HCT116 (cell line): ENCODE measurements around the gene PPP6C. TPM values are rescaled to one million over a fixed set of nuclear protein-coding genes. Genes with fewer than 3 reads are reported as not detected.

Experiments
- ATAC-seq: fragments of 200-7000 bp; cut with Tn5 transposase; 2 replicates; pipeline ENCODE4 v1.9.1; 2020; ENCODE audit warnings: mild to moderate bottlenecking, moderate library complexity
- Bru-seq: library from RNA; stranded (reverse); fragments of 400-500 nt; gene quantifications from one replicate; lab custom pipeline; 2021; lab: Mats Ljungman, UMichigan
- BruChase-seq, 2 experiments: library from RNA; stranded (reverse); fragments of 400-500 nt; gene quantifications; one replicate each; lab custom pipeline; 2021; lab: Mats Ljungman, UMichigan
- BruUV-seq: library from RNA; stranded (reverse); fragments of 400-500 nt; replicated peaks from 2 replicates; lab custom pipeline; 2021; lab: Mats Ljungman, UMichigan
- CTCF ChIA-PET: fragments of 300-600 bp; sonication (Branson Sonifier 250); formaldehyde crosslinking; loops from one replicate; lab custom pipeline; 2021; ENCODE audit warnings: antibody characterized with exemption; lab: Charles Lee
- POLR2A ChIA-PET: fragments of 300-600, 350-600 bp; sonication (Branson Sonifier 250); formaldehyde crosslinking; loops from one replicate; lab custom pipeline; 2021; ENCODE audit warnings: antibody characterized with exemption; lab: Charles Lee
- RAD21 ChIA-PET, 2 experiments: fragments of 300-600 bp; sonication (Branson Sonifier 250); formaldehyde crosslinking; loops; one replicate each; lab custom pipeline; 2023; ENCODE audit warnings: low total read pairs in 2 of 2; ENCODE audit not compliant: uncharacterized antibody in 2 of 2, unreplicated experiment in 2 of 2, low non-redundant PET in 1 of 2; lab: Charles Lee
- DNase-seq: peaks from one replicate; pipeline ENCODE4 v3.0.0-alpha.2; 2010; ENCODE audit warnings: low read depth, low spot score
- H2AFZ ChIP-seq: fragments of 200-600 bp; shearing (Covaris generic), sonication (generic); 2 replicates; pipeline ENCODE4 v1.6.1; 2017; ENCODE audit warnings: low read depth, mixed run types, mixed read lengths, antibody characterized with exemption, low read length; ENCODE audit not compliant: poor library complexity, severe bottlenecking
- H3K27ac ChIP-seq: 2 replicates; pipeline ENCODE4 v1.5.1; 2012; ENCODE audit warnings: low read depth, low read length
- H3K27me3 ChIP-seq: fragments of 200-600 bp; sonication (generic); 2 replicates; pipeline ENCODE4 v1.6.1; 2016; ENCODE audit warnings: mixed run types, low read length, mixed read lengths; ENCODE audit not compliant: insufficient read depth
- H3K36me3 ChIP-seq, 2 experiments: fragments of 200-500 bp in 1 of 2; fragments of 200-600 bp in 1 of 2; sonication (Bioruptor generic) in 1 of 2; sonication (generic) in 1 of 2; 2 replicates each; pipeline versions ENCODE4 v1.5.1 to v1.6.1; 2014 to 2016; ENCODE audit warnings: low read length in 2 of 2, inconsistent platforms in 1 of 2, mixed read lengths in 1 of 2, mixed run types in 1 of 2; ENCODE audit not compliant: insufficient read depth in 2 of 2, control insufficient read depth in 1 of 2
- H3K4me1 ChIP-seq, 2 experiments: fragments of 200-600 bp in 1 of 2; sonication (generic) in 1 of 2; 2 replicates each; pipeline versions ENCODE4 v1.5.1 to v1.6.1; 2012 to 2017; ENCODE audit warnings: low read length in 2 of 2, inconsistent platforms in 1 of 2, mild to moderate bottlenecking in 1 of 2, mixed read lengths in 1 of 2, mixed run types in 1 of 2, moderate library complexity in 1 of 2; ENCODE audit not compliant: insufficient read depth in 2 of 2, control insufficient read depth in 1 of 2
- H3K4me2 ChIP-seq: fragments of 200-600 bp; sonication (generic); 2 replicates; pipeline ENCODE4 v1.6.1; 2017; ENCODE audit warnings: mixed run types, low read length, mixed read lengths
- H3K4me3 ChIP-seq, 2 experiments: fragments of 200-600 bp in 1 of 2; sonication (generic) in 1 of 2; replicated peaks in 1 of 2; 2 replicates each; pipeline ENCODE4 v1.5.1; 2011 to 2016; ENCODE audit warnings: low read length in 2 of 2, control low read depth in 1 of 2, low read depth in 1 of 2, mild to moderate bottlenecking in 1 of 2, mixed read lengths in 1 of 2, mixed run types in 1 of 2
- H3K79me2 ChIP-seq: fragments of 200-600 bp; sonication (generic); 2 replicates; pipeline ENCODE4 v1.6.1; 2017; ENCODE audit warnings: mild to moderate bottlenecking, mixed run types, low read length, moderate library complexity, mixed read lengths; ENCODE audit not compliant: insufficient read depth
- H3K9ac ChIP-seq: fragments of 200-600 bp; sonication (generic); 2 replicates; pipeline ENCODE4 v1.6.1; 2016; ENCODE audit warnings: low read length, mixed read lengths
- H3K9me2 ChIP-seq: fragments of 200-600 bp; sonication (generic), shearing (Covaris generic); 2 replicates; pipeline ENCODE4 v1.6.1; 2017; ENCODE audit warnings: mixed run types, mild to moderate bottlenecking, moderate library complexity; ENCODE audit not compliant: insufficient read depth
- H3K9me3 ChIP-seq, 2 experiments: fragments of 200-500 bp in 1 of 2; fragments of 200-600 bp in 1 of 2; sonication (Bioruptor generic) in 1 of 2; sonication (generic) in 1 of 2; 2 replicates each; pipeline ENCODE4 v1.6.1; 2014 to 2017; ENCODE audit warnings: low read length in 2 of 2, mixed read lengths in 2 of 2, inconsistent platforms in 1 of 2, low read depth in 1 of 2, mild to moderate bottlenecking in 1 of 2, mixed run types in 1 of 2, moderate library complexity in 1 of 2; ENCODE audit not compliant: control insufficient read depth in 1 of 2, insufficient read depth in 1 of 2
- H4K20me1 ChIP-seq: fragments of 200-600 bp; sonication (generic), shearing (Covaris generic); 2 replicates; pipeline ENCODE4 v1.6.1; 2017; ENCODE audit warnings: mixed run types, mild to moderate bottlenecking, moderate library complexity; ENCODE audit not compliant: insufficient read depth
- ATF3 ChIP-seq: IDR thresholded peaks from 2 replicates; pipeline ENCODE4 v1.6.1; 2012
- CBX3 ChIP-seq: IDR thresholded peaks from 2 replicates; pipeline ENCODE4 v1.6.1; 2012; ENCODE audit warnings: low read depth
- CEBPB ChIP-seq: IDR thresholded peaks from 2 replicates; pipeline ENCODE4 v1.6.1; 2012; ENCODE audit warnings: low read depth
- CTCF ChIP-seq, 3 experiments: fragments of 200-600 bp in 1 of 3; sonication (generic) in 1 of 3; IDR thresholded peaks in 2 of 3; conservative IDR thresholded peaks in 1 of 3; 2 replicates each; pipeline ENCODE4 v1.5.1; 2012 to 2017; ENCODE audit warnings: low read depth in 2 of 3, low read length in 2 of 3, antibody characterized with exemption in 1 of 3, borderline replicate concordance in 1 of 3, control low read depth in 1 of 3, mild to moderate bottlenecking in 1 of 3, mixed read lengths in 1 of 3, mixed run types in 1 of 3, moderate library complexity in 1 of 3; ENCODE audit not compliant: insufficient read depth in 1 of 3
- EGR1 ChIP-seq: IDR thresholded peaks from 2 replicates; pipeline ENCODE4 v1.6.1; 2012; ENCODE audit warnings: low read depth
- ELF1 ChIP-seq: IDR thresholded peaks from 2 replicates; pipeline ENCODE4 v1.6.1; 2012; ENCODE audit warnings: low read depth, borderline replicate concordance
- EZH2phosphoT487 ChIP-seq: fragments of 200-600 bp; IDR thresholded peaks from 2 replicates; pipeline ENCODE4 v1.6.1; 2018; ENCODE audit warnings: antibody characterized with exemption, borderline replicate concordance
- FOSL1 ChIP-seq: IDR thresholded peaks from 2 replicates; pipeline ENCODE4 v1.6.1; 2012; ENCODE audit warnings: low read depth
- JUND ChIP-seq: IDR thresholded peaks from 2 replicates; pipeline ENCODE4 v1.6.1; 2012
- MAX ChIP-seq: IDR thresholded peaks from 2 replicates; pipeline ENCODE4 v1.6.1; 2012
- POLR2A ChIP-seq: IDR thresholded peaks from 2 replicates; pipeline ENCODE4 v1.7.0; 2011; ENCODE audit warnings: borderline replicate concordance; ENCODE audit not compliant: insufficient read depth, insufficient read length; ENCODE audit errors: extremely low read depth
- RAD21 ChIP-seq: IDR thresholded peaks from 2 replicates; pipeline ENCODE4 v1.6.1; 2012; ENCODE audit warnings: low read depth, mild to moderate bottlenecking
- SIN3A ChIP-seq: IDR thresholded peaks from 2 replicates; pipeline ENCODE4 v1.6.1; 2012; ENCODE audit warnings: low read depth
- SP1 ChIP-seq: IDR thresholded peaks from 2 replicates; pipeline ENCODE4 v1.6.1; 2012; ENCODE audit warnings: low read depth
- SRF ChIP-seq: IDR thresholded peaks from 2 replicates; pipeline ENCODE4 v1.6.1; 2012; ENCODE audit warnings: low read depth
- TCF7L2 ChIP-seq: IDR thresholded peaks from 2 replicates; pipeline ENCODE4 v1.7.0; 2011; ENCODE audit warnings: borderline replicate concordance, inconsistent platforms; ENCODE audit not compliant: insufficient read depth, insufficient read length; ENCODE audit errors: extremely low read depth
- ZBTB33 ChIP-seq: IDR thresholded peaks from 2 replicates; pipeline ENCODE4 v1.6.1; 2011; ENCODE audit warnings: mild to moderate bottlenecking, low read length, moderate library complexity; ENCODE audit not compliant: insufficient replicate concordance; ENCODE audit errors: extremely low read depth
- ZFX ChIP-seq: fragments of 450-650 bp; IDR thresholded peaks from 2 replicates; pipeline ENCODE4 v1.6.1; 2017
- ZNF274 ChIP-seq: fragments of 200-500 bp; sonication (Bioruptor generic); IDR thresholded peaks from 2 replicates; pipeline ENCODE4 v1.6.1; 2014; ENCODE audit warnings: mild to moderate bottlenecking, low read depth, low read length, inconsistent platforms
- intact Hi-C: fragments of 100-400 bp; cut with micrococcal nuclease; formaldehyde crosslinking; loops from 2 replicates; pipeline ENCODE4 v1.10.0; 2022
- long read RNA-seq: library from polyadenylated mRNA; unstranded; transcript quantifications from one replicate; pipeline ENCODE4 v2.0.0, GENCODE V29; 2021; ENCODE audit not compliant: unreplicated experiment
- polyA plus RNA-seq: library from polyadenylated mRNA; unstranded; fragments of >200 nt; gene quantifications from 2 replicates; pipeline ENCODE4 v1.2.1, GENCODE V29; 2012; ENCODE audit warnings: missing spikeins
- total RNA-seq: library from RNA; stranded (reverse); gene quantifications from one replicate; pipeline ENCODE4 v1.2.1, GENCODE V29; 2021; ENCODE audit not compliant: unreplicated experiment

The PPP6C gene
- total RNA-seq: 35.4 TPM
- 11.0 and 14.3 TPM in 2 replicates for polyA plus RNA-seq
- percentile 82 among the genes with signal in this experiment for Bru-seq, nascent RNA
- percentile 89 among the genes with signal in this experiment for BruChase-seq, experiment 1, labeled RNA remaining after a 6-hour chase
- percentile 83 among the genes with signal in this experiment for BruChase-seq, experiment 2, labeled RNA remaining after a 2-hour chase
- long read RNA-seq, full-length matches to known transcripts: 37 of 45 reads
- long read RNA-seq, partial matches to known transcripts: 0 of 45 reads
- long read RNA-seq, other reads (novel, unspliced or antisense): 8 of 45 reads

- Histone ChIP-seq H3K79me2 (peaks cover 49% of the 10 kb centered on the region), H4K20me1 (no peaks in the 10 kb centered on the region; the same call in 1 of the 2 replicates), H3K4me3 (peak within 1 kb of the TSS; percentile 96 to 97), H3K9ac (peak within 1 kb of the TSS; percentile 90), H3K27ac (peak within 1 kb of the TSS; percentile 82), H3K9me2 (no peaks in the 10 kb centered on the region), H2AFZ (peak within 1 kb of the TSS; percentile 79), H3K4me1 (peaks cover 14 to 16% of the 10 kb centered on the region in 2 experiments), H3K36me3 (no peaks in the 10 kb centered on the region), H3K27me3 (no peaks in the 10 kb centered on the region), H3K9me3 (no peaks in the 10 kb centered on the region), H3K4me2 (peak within 1 kb of the TSS; percentile 86)
- TSS peak; percentile 89 for BruUV-seq
- ATAC-seq (peak; percentile 97), DNase-seq (peak; percentile 89)
- CTCF ChIA-PET: interaction anchor here (1.5 kb wide), 1 partner anchor 10 kb away, joined by 8 read pairs; the partner anchor contains the start of gene RABEPK
- RAD21 ChIA-PET: no interaction called here
- intact Hi-C loops: no loop called here
- POLR2A ChIA-PET: interaction anchor here (1.1 kb wide), 1 partner anchor 52 kb away, joined by 3 read pairs; the partner anchor contains the start of gene HSPA5
- no peak for TF ChIP-seq ATF3
- TF ChIP-seq CBX3: peak; percentile 98
- TF ChIP-seq RAD21: no peak
- peak; percentile 73 for TF ChIP-seq MAX
- TF ChIP-seq CTCF (IDR thresholded peaks at IDR 0.05 in 2 of 3, conservative IDR thresholded peaks at IDR 0.05 in 1 of 3; ENCODE audit: borderline replicate concordance in 1 of 3, insufficient read depth in 1 of 3, low read depth in 2 of 3, low read length in 2 of 3): peak; percentile 50 to 70 (median 57); a peak in 5 of 6 replicates
- TF ChIP-seq FOSL1: no peak
- TF ChIP-seq JUND: no peak; the same call in 1 of the 2 replicates
- TF ChIP-seq ZBTB33: peak; percentile 85
- TF ChIP-seq EZH2phosphoT487: no peak
- peak; percentile 93 for TF ChIP-seq SP1
- peak; percentile 64; the same call in 1 of the 2 replicates for TF ChIP-seq SRF
- peak; percentile 80; the same call in 1 of the 2 replicates for TF ChIP-seq ZFX
- TF ChIP-seq ELF1: peak; percentile 60; the same call in 1 of the 2 replicates
- TF ChIP-seq POLR2A: peak; percentile 11
- no peak; the same call in 1 of the 2 replicates for TF ChIP-seq CEBPB
- peak; percentile 58; the same call in 1 of the 2 replicates for TF ChIP-seq EGR1
- TF ChIP-seq SIN3A: peak; percentile 78
- TF ChIP-seq ZNF274: no peak
- no peak for TF ChIP-seq TCF7L2
Observed at GRCh38 chr9:125189361-125190289, at the start of gene PPP6C. PPP6C (minus strand) TSS chr9:125189803; CDS start chr9:125189718, 85 bp downstream.
